SK-N-SH (cell line): ENCODE results near the gene GPD2. TPM values are rescaled to one million over a fixed set of nuclear protein-coding genes. Genes with fewer than 3 reads are reported as not detected.

Source experiments
- CTCF ChIA-PET: fragments of 300-600, 350-600 bp; formaldehyde crosslinking; extraction: SDS; loops from one replicate; lab custom pipeline; 2021; lab: Yijun Ruan, JAX
- POLR2A ChIA-PET: fragments of 350-600 bp; sonication (Branson Sonifier 250); formaldehyde crosslinking; extraction: SDS; loops from one replicate; lab custom pipeline; 2020; ENCODE audit warnings: antibody characterized with exemption, inconsistent platforms; lab: Yijun Ruan, JAX
- DNase-seq: peaks from one replicate; pipeline ENCODE4 v3.0.0; 2012
- H2AFZ ChIP-seq: fragments of 200-600 bp; sonication (generic); 2 replicates; pipeline ENCODE4 v1.8.1; 2016; ENCODE audit warnings: antibody characterized with exemption, mild to moderate bottlenecking, low read depth
- H3F3A ChIP-seq: fragments of 200-600 bp; sonication (generic); replicated peaks from 2 replicates; pipeline ENCODE3; 2016; ENCODE audit warnings: antibody characterized with exemption, mild to moderate bottlenecking; ENCODE audit not compliant: insufficient read depth
- H3K27ac ChIP-seq, 2 experiments: fragments of 200-500 bp in 1 of 2; fragments of 200-600 bp in 1 of 2; sonication (Bioruptor generic) in 1 of 2; sonication (generic), shearing (Covaris generic) in 1 of 2; 2 replicates each; pipeline versions ENCODE4 v1.5.1 to v1.6.1; 2014 to 2016; ENCODE audit warnings: low read depth in 2 of 2, inconsistent platforms in 1 of 2, low read length in 1 of 2, mild to moderate bottlenecking in 1 of 2, mixed read lengths in 1 of 2
- H3K27me3 ChIP-seq: fragments of 200-600 bp; sonication (generic), shearing (Covaris generic); 2 replicates; pipeline ENCODE4 v1.6.1; 2016; ENCODE audit warnings: mixed run types; ENCODE audit not compliant: insufficient read depth
- H3K36me3 ChIP-seq, 2 experiments: fragments of 200-500 bp in 1 of 2; fragments of 200-600 bp in 1 of 2; sonication (Bioruptor generic) in 1 of 2; sonication (generic) in 1 of 2; replicated peaks in 1 of 2; 2 replicates each; pipeline versions ENCODE3 to v1.5.1; 2014 to 2016; ENCODE audit warnings: low read length in 1 of 2, mild to moderate bottlenecking in 1 of 2; ENCODE audit not compliant: insufficient read depth in 2 of 2, control insufficient read depth in 1 of 2
- H3K4me1 ChIP-seq, 2 experiments: fragments of 200-500 bp in 1 of 2; fragments of 200-600 bp in 1 of 2; sonication (Bioruptor generic) in 1 of 2; sonication (generic), shearing (Covaris generic) in 1 of 2; 2 replicates each; pipeline versions ENCODE4 v1.5.1 to v1.6.1; 2014 to 2016; ENCODE audit warnings: low read depth in 1 of 2, low read length in 1 of 2, mixed run types in 1 of 2; ENCODE audit not compliant: insufficient read depth in 2 of 2, control insufficient read depth in 1 of 2
- H3K4me2 ChIP-seq: fragments of 200-600 bp; sonication (generic), shearing (Covaris generic); 2 replicates; pipeline ENCODE4 v1.6.1; 2017; ENCODE audit warnings: mixed run types
- H3K4me3 ChIP-seq, 2 experiments: fragments of 200-500 bp in 1 of 2; fragments of 200-600 bp in 1 of 2; sonication (Bioruptor generic) in 1 of 2; sonication (generic), shearing (Covaris generic) in 1 of 2; 2 replicates each; pipeline versions ENCODE4 v1.5.1 to v1.8.1; 2014 to 2016; ENCODE audit warnings: low read depth in 2 of 2, inconsistent platforms in 1 of 2, low read length in 1 of 2, mild to moderate bottlenecking in 1 of 2, mixed read lengths in 1 of 2, moderate library complexity in 1 of 2
- H3K79me2 ChIP-seq: fragments of 200-600 bp; sonication (generic); 2 replicates; pipeline ENCODE4 v1.8.1; 2017; ENCODE audit warnings: mild to moderate bottlenecking; ENCODE audit not compliant: insufficient read depth
- H3K9ac ChIP-seq: fragments of 200-600 bp; sonication (generic); 2 replicates; pipeline ENCODE4 v1.6.1; 2017; ENCODE audit warnings: mixed run types
- H3K9me2 ChIP-seq: fragments of 200-600 bp; sonication (generic); 2 replicates; pipeline ENCODE4 v1.6.1; 2017; ENCODE audit warnings: mixed run types
- H3K9me3 ChIP-seq: fragments of 200-600 bp; sonication (generic); 2 replicates; pipeline ENCODE4 v1.6.1; 2017; ENCODE audit warnings: mixed run types, mild to moderate bottlenecking, moderate library complexity
- H4K20me1 ChIP-seq: fragments of 200-600 bp; sonication (generic); 2 replicates; pipeline ENCODE4 v1.6.1; 2017; ENCODE audit warnings: mild to moderate bottlenecking, mixed run types; ENCODE audit not compliant: insufficient read depth
- CHD2 ChIP-seq: fragments of 150-350 bp; IDR thresholded peaks from 2 replicates; pipeline ENCODE4 v1.6.1; 2018; ENCODE audit warnings: low read length; ENCODE audit not compliant: partially characterized antibody
- ELF1 ChIP-seq: IDR thresholded peaks from 2 replicates; pipeline ENCODE4 v1.4.0; 2012
- FOSL2 ChIP-seq: IDR thresholded peaks from 2 replicates; pipeline ENCODE4 v1.4.0; 2012; ENCODE audit warnings: low read depth, mild to moderate bottlenecking, moderate library complexity, borderline replicate concordance
- GABPA ChIP-seq: IDR thresholded peaks from 2 replicates; pipeline ENCODE4 v1.4.0; 2012; ENCODE audit warnings: low read depth, mild to moderate bottlenecking
- GATA2 ChIP-seq: sonication (generic); formaldehyde crosslinking; IDR thresholded peaks from 2 replicates; pipeline ENCODE4 v1.5.0; 2020; ENCODE audit warnings: mild to moderate bottlenecking, missing genetic modification reagents
- IRF3 ChIP-seq: fragments of 150-350 bp; IDR thresholded peaks from 2 replicates; pipeline ENCODE4 v1.6.1; 2016; ENCODE audit warnings: mild to moderate bottlenecking, low read depth, low read length
- JUND ChIP-seq: IDR thresholded peaks from 2 replicates; pipeline ENCODE4 v1.4.0; 2012
- MEF2A ChIP-seq: IDR thresholded peaks from 2 replicates; pipeline ENCODE4 v1.4.0; 2012; ENCODE audit warnings: low read depth, borderline replicate concordance
- NRF1 ChIP-seq: IDR thresholded peaks from 2 replicates; pipeline ENCODE4 v1.6.1; 2012; ENCODE audit warnings: low read depth, mild to moderate bottlenecking, low read length
- RAD21 ChIP-seq: IDR thresholded peaks from 2 replicates; pipeline ENCODE4 v1.6.1; 2012; ENCODE audit warnings: mild to moderate bottlenecking, low read length
- SIN3A ChIP-seq: IDR thresholded peaks from 2 replicates; pipeline ENCODE4 v1.6.1; 2012; ENCODE audit warnings: low read depth, mild to moderate bottlenecking, low read length, moderate library complexity, borderline replicate concordance
- TAF1 ChIP-seq: IDR thresholded peaks from 2 replicates; pipeline ENCODE4 v1.6.1; 2012; ENCODE audit warnings: low read depth, mild to moderate bottlenecking, low read length, moderate library complexity, borderline replicate concordance
- TCF12 ChIP-seq: IDR thresholded peaks from 2 replicates; pipeline ENCODE4 v1.4.0; 2012
- TEAD4 ChIP-seq: IDR thresholded peaks from 2 replicates; pipeline ENCODE4 v1.4.0; 2012; ENCODE audit warnings: mild to moderate bottlenecking, borderline replicate concordance; ENCODE audit not compliant: insufficient read depth
- YY1 ChIP-seq: IDR thresholded peaks from 2 replicates; pipeline ENCODE4 v1.4.0; 2012; ENCODE audit warnings: low read depth, mild to moderate bottlenecking
- WGBS: methylation state at CpG from one replicate; pipeline ENCODE4 v1.1.6; 2017; ENCODE audit warnings: low lambda C conversion rate; 5-methylcytosine and 5-hydroxymethylcytosine counted together
- polyA plus RNA-seq, 3 experiments: library from polyadenylated mRNA; depleted of rRNA; stranded (reverse); fragments of >200 nt; gene quantifications; 2 replicates each; pipeline ENCODE4 v1.2.3, GENCODE V29; 2012
- TF ChIP-seq, protein P1 (sequence below): IDR thresholded peaks from 2 replicates; pipeline ENCODE4 v1.4.0; 2012; ENCODE audit warnings: low read depth
- TF ChIP-seq, protein P2 (sequence below): fragments of 200-600 bp; sonication (generic); IDR thresholded peaks from 2 replicates; pipeline ENCODE4 v1.6.1; 2017; ENCODE audit warnings: antibody characterized with exemption, mild to moderate bottlenecking, moderate library complexity
- TF ChIP-seq, protein P3 (sequence below): IDR thresholded peaks from 2 replicates; pipeline ENCODE4 v1.6.1; 2012; ENCODE audit warnings: mild to moderate bottlenecking, low read depth, low read length, moderate library complexity

The GPD2 gene
- polyA plus RNA-seq, 1 of the 3 experiments (the other 2 are of a cell fraction): 4.8 TPM

DNA sequence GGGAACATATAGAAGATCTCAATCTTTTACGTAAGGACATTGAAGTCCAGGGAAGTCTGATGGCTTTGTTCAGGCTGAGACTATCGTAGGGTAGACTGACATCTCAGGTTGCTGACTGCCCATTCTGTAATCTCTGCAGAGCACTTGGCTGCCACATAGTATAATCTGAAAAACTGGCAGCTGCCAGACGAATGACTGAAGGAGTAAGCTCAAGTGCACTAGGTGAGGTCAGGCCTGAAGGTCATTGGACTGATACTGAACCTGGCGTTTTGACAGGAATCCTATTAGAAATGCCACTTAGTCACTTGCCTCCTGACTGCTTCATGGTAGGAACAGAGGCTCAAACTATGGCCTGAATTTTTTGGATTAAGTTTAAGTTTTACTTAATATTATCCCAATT is 23.5 kb downstream of the GPD2 start:
- Histone ChIP-seq H3K4me1 (no peaks in the 10 kb centered on the region; a peak in 1 of 4 replicates), H3K79me2 (no peaks in the 10 kb centered on the region), H3K9me3 (no peaks in the 10 kb centered on the region), H3K9ac (no peak overlapping the region), H3K4me2 (no peak overlapping the region), H3K9me2 (no peaks in the 10 kb centered on the region), H3F3A (peaks cover 4% of the 10 kb centered on the region), H3K36me3 (no peaks in the 10 kb centered on the region), H3K27ac (no peak overlapping the region), H2AFZ (no peak overlapping the region), H4K20me1 (no peaks in the 10 kb centered on the region), H3K4me3 (no peak overlapping the region), H3K27me3 (no peaks in the 10 kb centered on the region)
- 99% methylated on average over 4 of the region's 4 CpGs for WGBS
- no peak for TF ChIP-seq SIN3A
- DNase-seq: no peak
- POLR2A ChIA-PET: no interaction called here
- CTCF ChIA-PET: no interaction called here

- H3K9ac ChIP-seq: no peak overlapping the region
- H4K20me1 ChIP-seq: no peaks in the 10 kb centered on the region
- peaks cover 4% of the 10 kb centered on the region for H3F3A ChIP-seq
- CTCF ChIA-PET: interaction anchor here (0.6 kb wide), 1 partner anchor 128 kb away, joined by 3 read pairs; no protein-coding TSS in a partner anchor
- H3K27me3 ChIP-seq: no peaks in the 10 kb centered on the region
- H3K4me1 ChIP-seq: no peaks in the 10 kb centered on the region; a peak in 2 of 4 replicates
- no peak overlapping the region; the same call in 1 of the 2 replicates for H2AFZ ChIP-seq
- peak overlapping the region in 1 of 2 experiments; percentile 39; a peak in 2 of 4 replicates for H3K27ac ChIP-seq
- no peak for DNase-seq
- no peaks in the 10 kb centered on the region for H3K9me3 ChIP-seq
- H3K9me2 ChIP-seq: no peaks in the 10 kb centered on the region
- H3K4me3 ChIP-seq: no peak overlapping the region
- POLR2A ChIA-PET: no interaction called here
- H3K36me3 ChIP-seq: no peaks in the 10 kb centered on the region
- WGBS: 25% methylated on average over 1 of the region's 1 CpG
- H3K79me2 ChIP-seq: no peaks in the 10 kb centered on the region
- no peak for TF ChIP-seq NRF1
- no peak for TF ChIP-seq CHD2
- TF ChIP-seq MEF2A: no peak
- no peak for TF ChIP-seq RAD21
- peak; percentile 43 for TF ChIP-seq TCF12
- TF ChIP-seq JUND: no peak
- no peak for TF ChIP-seq GABPA
- no peak for TF ChIP-seq TAF1
- TF ChIP-seq IRF3: no peak
- TF ChIP-seq YY1: no peak
- TF ChIP-seq, protein P1, sequence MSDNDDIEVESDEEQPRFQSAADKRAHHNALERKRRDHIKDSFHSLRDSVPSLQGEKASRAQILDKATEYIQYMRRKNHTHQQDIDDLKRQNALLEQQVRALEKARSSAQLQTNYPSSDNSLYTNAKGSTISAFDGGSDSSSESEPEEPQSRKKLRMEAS: no peak
- TF ChIP-seq, protein P2, sequence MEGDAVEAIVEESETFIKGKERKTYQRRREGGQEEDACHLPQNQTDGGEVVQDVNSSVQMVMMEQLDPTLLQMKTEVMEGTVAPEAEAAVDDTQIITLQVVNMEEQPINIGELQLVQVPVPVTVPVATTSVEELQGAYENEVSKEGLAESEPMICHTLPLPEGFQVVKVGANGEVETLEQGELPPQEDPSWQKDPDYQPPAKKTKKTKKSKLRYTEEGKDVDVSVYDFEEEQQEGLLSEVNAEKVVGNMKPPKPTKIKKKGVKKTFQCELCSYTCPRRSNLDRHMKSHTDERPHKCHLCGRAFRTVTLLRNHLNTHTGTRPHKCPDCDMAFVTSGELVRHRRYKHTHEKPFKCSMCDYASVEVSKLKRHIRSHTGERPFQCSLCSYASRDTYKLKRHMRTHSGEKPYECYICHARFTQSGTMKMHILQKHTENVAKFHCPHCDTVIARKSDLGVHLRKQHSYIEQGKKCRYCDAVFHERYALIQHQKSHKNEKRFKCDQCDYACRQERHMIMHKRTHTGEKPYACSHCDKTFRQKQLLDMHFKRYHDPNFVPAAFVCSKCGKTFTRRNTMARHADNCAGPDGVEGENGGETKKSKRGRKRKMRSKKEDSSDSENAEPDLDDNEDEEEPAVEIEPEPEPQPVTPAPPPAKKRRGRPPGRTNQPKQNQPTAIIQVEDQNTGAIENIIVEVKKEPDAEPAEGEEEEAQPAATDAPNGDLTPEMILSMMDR: no peak
- TF ChIP-seq, protein P3, sequence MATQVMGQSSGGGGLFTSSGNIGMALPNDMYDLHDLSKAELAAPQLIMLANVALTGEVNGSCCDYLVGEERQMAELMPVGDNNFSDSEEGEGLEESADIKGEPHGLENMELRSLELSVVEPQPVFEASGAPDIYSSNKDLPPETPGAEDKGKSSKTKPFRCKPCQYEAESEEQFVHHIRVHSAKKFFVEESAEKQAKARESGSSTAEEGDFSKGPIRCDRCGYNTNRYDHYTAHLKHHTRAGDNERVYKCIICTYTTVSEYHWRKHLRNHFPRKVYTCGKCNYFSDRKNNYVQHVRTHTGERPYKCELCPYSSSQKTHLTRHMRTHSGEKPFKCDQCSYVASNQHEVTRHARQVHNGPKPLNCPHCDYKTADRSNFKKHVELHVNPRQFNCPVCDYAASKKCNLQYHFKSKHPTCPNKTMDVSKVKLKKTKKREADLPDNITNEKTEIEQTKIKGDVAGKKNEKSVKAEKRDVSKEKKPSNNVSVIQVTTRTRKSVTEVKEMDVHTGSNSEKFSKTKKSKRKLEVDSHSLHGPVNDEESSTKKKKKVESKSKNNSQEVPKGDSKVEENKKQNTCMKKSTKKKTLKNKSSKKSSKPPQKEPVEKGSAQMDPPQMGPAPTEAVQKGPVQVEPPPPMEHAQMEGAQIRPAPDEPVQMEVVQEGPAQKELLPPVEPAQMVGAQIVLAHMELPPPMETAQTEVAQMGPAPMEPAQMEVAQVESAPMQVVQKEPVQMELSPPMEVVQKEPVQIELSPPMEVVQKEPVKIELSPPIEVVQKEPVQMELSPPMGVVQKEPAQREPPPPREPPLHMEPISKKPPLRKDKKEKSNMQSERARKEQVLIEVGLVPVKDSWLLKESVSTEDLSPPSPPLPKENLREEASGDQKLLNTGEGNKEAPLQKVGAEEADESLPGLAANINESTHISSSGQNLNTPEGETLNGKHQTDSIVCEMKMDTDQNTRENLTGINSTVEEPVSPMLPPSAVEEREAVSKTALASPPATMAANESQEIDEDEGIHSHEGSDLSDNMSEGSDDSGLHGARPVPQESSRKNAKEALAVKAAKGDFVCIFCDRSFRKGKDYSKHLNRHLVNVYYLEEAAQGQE: no peak
- TF ChIP-seq FOSL2: 0 out of 2 replicates have a peak, but pooled peaks have one; percentile 40
- no peak for TF ChIP-seq GATA2 (CRISPR knock-in tag)
- TF ChIP-seq TEAD4: no peak
- TF ChIP-seq ELF1: no peak
- H3K4me2 ChIP-seq: peak overlapping the region; percentile 29; the same call in 1 of the 2 replicates
These were observed 27.9 kb downstream of the GPD2 start for GRCh38 chr2:156464106-156464505.
